CD4-positive, CD25-positive, alpha-beta regulatory T cell (primary cell): ENCODE measurements around the gene MAPRE2. TPM values are rescaled to one million over a fixed set of nuclear protein-coding genes. Genes with fewer than 3 reads are reported as not detected.
A peak's percentile ranks its signal among the peaks of the same experiment; 100 is the strongest.

Experiments used
- ATAC-seq, 2 donors: fragments of 150-1000 bp; cut with Tn5 transposase; one replicate each; pipeline ENCODE4 v1.10.0; 2021; ENCODE audit warnings: low read depth in 2 of 2, moderate number of reproducible peaks in 2 of 2, moderate library complexity in 1 of 2
- DNase-seq, 3 donors: peaks; one replicate each; pipeline versions ENCODE4 v3.0.0 to v3.0.0-alpha.2; 2012 to 2022; ENCODE audit warnings: mixed read lengths in 1 of 3
- H3K27ac ChIP-seq: one replicate; pipeline ENCODE4 v1.7.0; 2013; ENCODE audit warnings: mild to moderate bottlenecking, low read length; ENCODE audit not compliant: insufficient read depth, poor library complexity, severe bottlenecking
- H3K27me3 ChIP-seq: one replicate; pipeline ENCODE4 v1.7.0; 2013; ENCODE audit warnings: low read length; ENCODE audit not compliant: control insufficient read depth, insufficient read depth
- H3K36me3 ChIP-seq: one replicate; pipeline ENCODE4 v1.7.0; 2013; ENCODE audit warnings: mild to moderate bottlenecking, low read length, moderate library complexity; ENCODE audit not compliant: control insufficient read depth, insufficient read depth
- H3K4me1 ChIP-seq: 2 replicates; pipeline ENCODE4 v1.7.0; 2013; ENCODE audit warnings: mild to moderate bottlenecking, low read length; ENCODE audit not compliant: insufficient read depth, control insufficient read depth, poor library complexity, severe bottlenecking
- H3K4me3 ChIP-seq: one replicate; pipeline ENCODE4 v1.7.0; 2013; ENCODE audit warnings: low read depth, mild to moderate bottlenecking, low read length, moderate library complexity
- H3K9me3 ChIP-seq, 2 experiments: 1 replicate in 1 of 2; 2 replicates in 1 of 2; pipeline ENCODE4 v1.7.0; 2013; ENCODE audit warnings: low read length in 2 of 2, mild to moderate bottlenecking in 1 of 2, moderate library complexity in 1 of 2; ENCODE audit not compliant: control insufficient read depth in 2 of 2
- H3K27ac Mint-ChIP-seq, 3 donors: one replicate each; pipeline ENCODE4 v1.8.0; 2020 to 2022; ENCODE audit warnings: mild to moderate bottlenecking in 3 of 3, mixed read lengths in 3 of 3, moderate library complexity in 2 of 3
- H3K27me3 Mint-ChIP-seq: one replicate; pipeline ENCODE4 v1.8.0; 2022; ENCODE audit warnings: mild to moderate bottlenecking, mixed read lengths
- H3K36me3 Mint-ChIP-seq: one replicate; pipeline ENCODE4 v1.8.0; 2020; ENCODE audit warnings: mixed read lengths
- H3K4me1 Mint-ChIP-seq, 4 donors: one replicate each; pipeline ENCODE4 v1.8.0; 2020 to 2022; ENCODE audit warnings: mixed read lengths in 4 of 4, mild to moderate bottlenecking in 1 of 4
- H3K4me3 Mint-ChIP-seq, 4 donors: one replicate each; pipeline ENCODE4 v1.8.0; 2020 to 2022; ENCODE audit warnings: mild to moderate bottlenecking in 4 of 4, mixed read lengths in 4 of 4, moderate library complexity in 3 of 4
- H3K9me3 Mint-ChIP-seq, 7 donors: one replicate each; pipeline ENCODE4 v1.8.0; 2020 to 2022; ENCODE audit warnings: mixed read lengths in 7 of 7, mild to moderate bottlenecking in 3 of 7, moderate library complexity in 2 of 7
- polyA plus RNA-seq, 4 donors: library from polyadenylated mRNA; unstranded; fragments of 300-500 nt; fragmentation: Illumina TruSeq; gene quantifications; one replicate each; pipeline ENCODE4 v1.2.3, GENCODE V29; 2021
- total RNA-seq: library from RNA; stranded (reverse); gene quantifications from one replicate; pipeline ENCODE4 v1.2.3, GENCODE V29; 2022

MAPRE2 gene
- total and polyA plus RNA-seq, 5 donors from 2014 or later = 62.2 to 82.5 (median 67.3) TPM

- Mint-ChIP-seq H3K27me3 (no peaks in the 10 kb centered on the region), H3K36me3 (peaks cover 9% of the 10 kb centered on the region), H3K4me3 (no peak overlapping the region), H3K4me1 (peaks cover 22 to 43% (median 30%) of the 10 kb centered on the region in 4 donors), H3K27ac (no peak overlapping the region), H3K9me3 (peaks cover 0 to 2% (median 0%) of the 10 kb centered on the region in 7 donors)
- no peaks in the 10 kb centered on the region for H3K4me1 ChIP-seq
- no peak for DNase-seq
- H3K27ac ChIP-seq = no peak overlapping the region
- H3K36me3 ChIP-seq = no peaks in the 10 kb centered on the region
- H3K27me3 ChIP-seq = no peaks in the 10 kb centered on the region
- no peak overlapping the region for H3K4me3 ChIP-seq
- ATAC-seq = no peak
- no peaks in the 10 kb centered on the region for H3K9me3 ChIP-seq
Observed at GRCh38 chr18:35086704-35087103, 45.5 kb downstream of the MAPRE2 start.

DNA sequence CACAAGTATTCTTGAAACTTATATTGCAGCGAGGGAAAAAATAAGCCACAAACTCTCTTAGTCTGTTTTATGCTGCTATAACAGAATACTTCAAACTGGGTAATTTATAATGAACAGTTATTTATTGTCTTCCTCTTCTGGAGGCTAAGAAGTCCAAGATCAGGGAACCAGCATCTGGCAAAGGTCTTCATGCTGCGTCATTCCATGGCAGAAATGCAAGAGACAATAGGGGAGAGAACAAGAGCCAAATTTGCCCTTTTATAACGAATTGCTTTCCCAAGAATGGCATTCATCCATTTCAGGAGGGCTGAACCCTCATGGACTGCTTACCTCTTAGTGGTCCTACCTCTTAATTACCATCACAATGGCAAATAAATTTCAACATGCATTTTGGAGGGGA, 46.5 kb downstream of the MAPRE2 start:
- Histone ChIP-seq H3K36me3 (no peaks in the 10 kb centered on the region), H3K4me3 (no peak overlapping the region), H3K4me1 (no peaks in the 10 kb centered on the region), H3K9me3 (no peaks in the 10 kb centered on the region), H3K27ac (no peak overlapping the region), H3K27me3 (no peaks in the 10 kb centered on the region)
- H3K36me3 Mint-ChIP-seq = peaks cover 10% of the 10 kb centered on the region
- H3K27ac Mint-ChIP-seq = peak overlapping the region in 1 of 3 donors; percentile 88
- H3K4me1 Mint-ChIP-seq = peaks cover 21 to 46% (median 35%) of the 10 kb centered on the region in 4 donors
- peaks cover 0 to 3% (median 0%) of the 10 kb centered on the region in 7 donors for H3K9me3 Mint-ChIP-seq
- H3K4me3 Mint-ChIP-seq = no peak overlapping the region
- no peak for DNase-seq
- no peaks in the 10 kb centered on the region for H3K27me3 Mint-ChIP-seq
- no peak for ATAC-seq

GRCh38 chr18:35088921-35089320, 47.7 kb downstream of the MAPRE2 start:
- peaks cover 10% of the 10 kb centered on the region for H3K36me3 Mint-ChIP-seq
- H3K4me3 Mint-ChIP-seq = no peak overlapping the region
- H3K27ac ChIP-seq = no peak overlapping the region
- H3K4me1 Mint-ChIP-seq = peaks cover 23 to 49% (median 35%) of the 10 kb centered on the region in 4 donors
- H3K4me3 ChIP-seq = no peak overlapping the region
- H3K27me3 Mint-ChIP-seq = no peaks in the 10 kb centered on the region
- peak overlapping the region in 1 of 3 donors; percentile 2 for H3K27ac Mint-ChIP-seq
- peaks cover 0 to 3% (median 0%) of the 10 kb centered on the region in 7 donors for H3K9me3 Mint-ChIP-seq
- no peaks in the 10 kb centered on the region for H3K4me1 ChIP-seq
- DNase-seq (no peak), ATAC-seq (no peak)
- no peaks in the 10 kb centered on the region for H3K9me3 ChIP-seq
- H3K27me3 ChIP-seq = no peaks in the 10 kb centered on the region
- no peaks in the 10 kb centered on the region for H3K36me3 ChIP-seq

GRCh38 chr18:35089382-35089781, 48.2 kb downstream of the MAPRE2 start:
- Mint-ChIP-seq H3K9me3 (peaks cover 0 to 3% (median 0%) of the 10 kb centered on the region in 7 donors), H3K27ac (no peak overlapping the region), H3K36me3 (peaks cover 10% of the 10 kb centered on the region), H3K4me3 (no peak overlapping the region), H3K27me3 (no peaks in the 10 kb centered on the region), H3K4me1 (peaks cover 24 to 49% (median 34%) of the 10 kb centered on the region in 4 donors)
- H3K36me3 ChIP-seq = no peaks in the 10 kb centered on the region
- no peak for ATAC-seq
- no peak overlapping the region for H3K4me3 ChIP-seq
- H3K27me3 ChIP-seq = no peaks in the 10 kb centered on the region
- no peak for DNase-seq
- no peaks in the 10 kb centered on the region for H3K9me3 ChIP-seq
- H3K27ac ChIP-seq = no peak overlapping the region
- no peaks in the 10 kb centered on the region for H3K4me1 ChIP-seq

DNA sequence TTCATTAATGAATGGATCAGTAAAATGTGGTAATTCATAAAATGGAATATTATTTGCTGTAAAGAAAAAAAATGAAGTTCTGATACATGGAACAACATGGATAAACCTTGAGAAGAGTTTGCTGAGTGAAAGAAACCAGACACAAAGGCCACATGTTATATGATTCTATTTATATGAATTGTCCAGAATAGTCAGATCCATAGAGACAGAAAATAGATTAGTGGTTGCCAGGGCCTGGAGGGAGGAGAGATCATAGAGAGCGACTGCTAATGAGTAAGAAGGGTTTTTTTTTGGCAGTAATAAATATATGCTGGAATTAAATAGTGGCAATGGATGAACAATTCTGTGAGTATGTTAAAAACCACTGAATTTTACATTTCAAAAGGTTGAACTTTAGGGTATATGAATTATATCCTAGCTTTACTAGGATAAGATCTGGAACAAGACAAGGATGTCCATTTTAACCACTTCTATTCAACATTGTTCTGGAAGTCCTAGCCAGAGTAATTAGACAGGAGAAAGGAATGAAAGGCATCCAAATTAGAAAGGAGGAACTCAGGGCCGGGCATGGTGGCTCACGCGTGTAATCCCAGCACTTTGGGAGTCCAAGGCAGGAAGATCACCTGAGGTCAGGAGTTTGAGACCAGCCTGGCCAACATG, 48.8 kb downstream of the MAPRE2 start:
- Mint-ChIP-seq H3K27ac (peak overlapping the region in 1 of 3 donors; percentile 17), H3K36me3 (peaks cover 10% of the 10 kb centered on the region), H3K27me3 (no peaks in the 10 kb centered on the region), H3K4me3 (no peak overlapping the region), H3K9me3 (peaks cover 0 to 3% (median 0%) of the 10 kb centered on the region in 7 donors), H3K4me1 (peaks cover 23 to 46% (median 32%) of the 10 kb centered on the region in 4 donors)
- DNase-seq (no peak), ATAC-seq (no peak)
- Histone ChIP-seq H3K27me3 (no peaks in the 10 kb centered on the region), H3K36me3 (no peaks in the 10 kb centered on the region), H3K4me1 (no peaks in the 10 kb centered on the region), H3K27ac (no peak overlapping the region), H3K9me3 (no peaks in the 10 kb centered on the region), H3K4me3 (no peak overlapping the region)

GRCh38 chr18:35091841-35092240, 50.6 kb downstream of the MAPRE2 start:
- ATAC-seq = no peak
- peak overlapping the region in 1 of 3 donors; percentile 11 for H3K27ac Mint-ChIP-seq
- Histone ChIP-seq H3K4me3 (no peak overlapping the region), H3K27me3 (no peaks in the 10 kb centered on the region), H3K36me3 (no peaks in the 10 kb centered on the region), H3K9me3 (no peaks in the 10 kb centered on the region), H3K27ac (no peak overlapping the region), H3K4me1 (no peaks in the 10 kb centered on the region)
- no peak overlapping the region for H3K4me3 Mint-ChIP-seq
- DNase-seq = no peak
- H3K9me3 Mint-ChIP-seq = peaks cover 0 to 3% (median 0%) of the 10 kb centered on the region in 7 donors
- H3K27me3 Mint-ChIP-seq = no peaks in the 10 kb centered on the region
- H3K4me1 Mint-ChIP-seq = peaks cover 24 to 43% (median 41%) of the 10 kb centered on the region in 4 donors
- peaks cover 17% of the 10 kb centered on the region for H3K36me3 Mint-ChIP-seq

GRCh38 chr18:35095983-35096676, 54.9 kb downstream of the MAPRE2 start:
- no peak for DNase-seq
- H3K27me3 ChIP-seq = no peaks in the 10 kb centered on the region
- H3K36me3 ChIP-seq = peaks cover 18% of the 10 kb centered on the region
- H3K4me1 ChIP-seq = no peaks in the 10 kb centered on the region
- no peaks in the 10 kb centered on the region for H3K9me3 ChIP-seq
- Mint-ChIP-seq H3K36me3 (peaks cover 27% of the 10 kb centered on the region), H3K27me3 (no peaks in the 10 kb centered on the region), H3K4me1 (peaks cover 24 to 30% (median 25%) of the 10 kb centered on the region in 4 donors), H3K4me3 (no peak overlapping the region), H3K27ac (peak overlapping the region in 2 of 3 donors; percentile 24 to 36), H3K9me3 (peaks cover 0 to 3% (median 0%) of the 10 kb centered on the region in 7 donors)
- H3K27ac ChIP-seq = no peak overlapping the region
- no peak overlapping the region for H3K4me3 ChIP-seq
- no peak for ATAC-seq
